Transverse colon (tissue), 4 donors: ENCODE data around the gene OLIG2. TPM values are rescaled to one million over a fixed set of nuclear protein-coding genes. Genes with fewer than 3 reads are reported as not detected.

Source experiments
- DNase-seq: peaks from one replicate; pipeline ENCODE4 v3.0.0-alpha.2; 2019
- H3K27ac ChIP-seq, 4 donors: fragments of 200-600 bp; sonication (generic); 2 replicates each; pipeline ENCODE4 v1.5.1; 2016 to 2018; ENCODE audit warnings: inconsistent platforms in 4 of 4
- H3K27me3 ChIP-seq: fragments of 200-600 bp; sonication (generic); 2 replicates; pipeline ENCODE4 v1.5.1; 2017; ENCODE audit warnings: inconsistent platforms
- H3K36me3 ChIP-seq, 4 donors: fragments of 200-600 bp; sonication (generic); 2 replicates each; pipeline ENCODE4 v1.5.1; 2017 to 2019; ENCODE audit warnings: inconsistent platforms in 4 of 4
- H3K4me1 ChIP-seq, 4 donors: fragments of 200-600 bp; sonication (generic); 2 replicates each; pipeline ENCODE4 v1.5.1; 2017 to 2020; ENCODE audit warnings: inconsistent platforms in 4 of 4
- H3K4me3 ChIP-seq, 4 donors: fragments of 200-600 bp; sonication (generic); 1 replicate in 1 of 4; 2 replicates in 3 of 4; pipeline versions ENCODE4 v1.5.1 to v1.6.1; 2017 to 2019; ENCODE audit warnings: inconsistent platforms in 4 of 4
- H3K9me3 ChIP-seq, 2 donors: fragments of 200-600 bp; sonication (generic); 2 replicates each; pipeline ENCODE4 v1.5.1; 2017 to 2019; ENCODE audit warnings: inconsistent platforms in 2 of 2
- EP300 ChIP-seq: sonication (generic); formaldehyde crosslinking; IDR thresholded peaks from one replicate; pipeline ENCODE4 v1.6.1; 2017; ENCODE audit warnings: antibody characterized with exemption, low read depth
- POLR2A ChIP-seq: fragments of 450-650 bp; IDR thresholded peaks from one replicate; pipeline ENCODE4 v1.6.1; 2016; ENCODE audit warnings: antibody characterized with exemption, mild to moderate bottlenecking, moderate library complexity
- POLR2AphosphoS5 ChIP-seq, 3 donors: sonication (generic); formaldehyde crosslinking; IDR thresholded peaks; one replicate each; pipeline ENCODE4 v1.6.1; 2016; ENCODE audit warnings: antibody characterized with exemption in 3 of 3
- WGBS, 2 donors: methylation state at CpG; one replicate each; pipeline ENCODE4 v1.1.5; 2018; ENCODE audit warnings: low coverage in 1 of 2; 5-methylcytosine and 5-hydroxymethylcytosine counted together
- in situ Hi-C, 4 donors: fragments of 200-750 bp; cut with MboI; loops; one replicate each; pipeline versions ENCODE4 v1.15.0 to v1.15.1; 2017; ENCODE audit warnings: low sequenced_read_pairs in 3 of 4, low pct_ligation_motif_present in 1 of 4, low pct_unique_long_range_greater_than_20kb in 1 of 4
- intact Hi-C: fragments of 100-400 bp; cut with DNase I; formaldehyde crosslinking; loops from one replicate; pipeline ENCODE4 v1.15.1; 2023; ENCODE audit warnings: low total_unique reads
- total RNA-seq, 4 donors: library from RNA; depleted of rRNA; stranded (reverse); fragments of >200 nt; gene quantifications; one replicate each; pipeline ENCODE4 v1.1.0, GENCODE V29; 2016
- TF ChIP-seq, protein P1 (sequence below), 5 experiments: fragments of 200-600 bp in 3 of 5; fragments of 450-650 bp in 2 of 5; sonication (generic) in 3 of 5; IDR thresholded peaks; 1 replicate in 2 of 5; 2 replicates in 3 of 5; pipeline ENCODE4 v1.5.1; 2016 to 2017; ENCODE audit warnings: antibody characterized with exemption in 5 of 5, inconsistent platforms in 3 of 5, mild to moderate bottlenecking in 2 of 5, moderate library complexity in 1 of 5

OLIG2 gene
- total RNA-seq, 4 donors from 2014 or later, result not detected

GRCh38 chr21:33053951-33054350 is 28.2 kb downstream of the OLIG2 start:
- H3K27ac ChIP-seq, result no peak overlapping the region
- in situ Hi-C loops (no loop called here), intact Hi-C loops (no loop called here)
- H3K4me1 ChIP-seq, result no peaks in the 10 kb centered on the region
- no peak for DNase-seq
- peaks cover 2% of the 10 kb centered on the region for H3K27me3 ChIP-seq
- no peak overlapping the region for H3K4me3 ChIP-seq
- TF ChIP-seq POLR2AphosphoS5 (IDR thresholded peaks at IDR 0.05) (no peak), EP300 (no peak), POLR2A (no peak)
- TF ChIP-seq, protein P1, sequence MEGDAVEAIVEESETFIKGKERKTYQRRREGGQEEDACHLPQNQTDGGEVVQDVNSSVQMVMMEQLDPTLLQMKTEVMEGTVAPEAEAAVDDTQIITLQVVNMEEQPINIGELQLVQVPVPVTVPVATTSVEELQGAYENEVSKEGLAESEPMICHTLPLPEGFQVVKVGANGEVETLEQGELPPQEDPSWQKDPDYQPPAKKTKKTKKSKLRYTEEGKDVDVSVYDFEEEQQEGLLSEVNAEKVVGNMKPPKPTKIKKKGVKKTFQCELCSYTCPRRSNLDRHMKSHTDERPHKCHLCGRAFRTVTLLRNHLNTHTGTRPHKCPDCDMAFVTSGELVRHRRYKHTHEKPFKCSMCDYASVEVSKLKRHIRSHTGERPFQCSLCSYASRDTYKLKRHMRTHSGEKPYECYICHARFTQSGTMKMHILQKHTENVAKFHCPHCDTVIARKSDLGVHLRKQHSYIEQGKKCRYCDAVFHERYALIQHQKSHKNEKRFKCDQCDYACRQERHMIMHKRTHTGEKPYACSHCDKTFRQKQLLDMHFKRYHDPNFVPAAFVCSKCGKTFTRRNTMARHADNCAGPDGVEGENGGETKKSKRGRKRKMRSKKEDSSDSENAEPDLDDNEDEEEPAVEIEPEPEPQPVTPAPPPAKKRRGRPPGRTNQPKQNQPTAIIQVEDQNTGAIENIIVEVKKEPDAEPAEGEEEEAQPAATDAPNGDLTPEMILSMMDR (IDR thresholded peaks at IDR 0.05), result no peak
- H3K36me3 ChIP-seq, result no peaks in the 10 kb centered on the region
- no peaks in the 10 kb centered on the region for H3K9me3 ChIP-seq

DNA sequence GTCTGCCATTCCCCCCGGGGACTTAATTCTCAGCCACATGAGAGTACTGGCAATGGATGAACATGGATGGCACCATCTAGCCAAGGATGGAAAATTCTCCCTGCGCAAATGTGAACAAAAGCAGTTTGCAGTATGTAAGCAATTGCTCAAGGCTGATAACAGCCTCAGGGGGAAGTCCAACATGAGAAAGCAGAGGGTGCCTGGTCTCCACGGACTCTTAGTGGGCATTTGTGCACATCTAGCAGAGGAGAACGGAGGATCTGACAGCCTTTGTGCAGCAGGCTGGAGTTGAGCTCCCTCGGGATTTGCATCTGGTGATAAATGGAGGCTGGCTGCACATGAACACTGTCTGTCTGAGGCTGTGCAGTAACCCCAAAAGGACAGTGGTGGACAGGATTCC is 30.3 kb downstream of the OLIG2 start:
- 14 to 70% methylated on average over 2 to 5 of the region's 5 CpGs for WGBS, 2 donors
- H3K27ac ChIP-seq, result no peak overlapping the region
- DNase-seq, result no peak
- TF ChIP-seq EP300 (no peak), POLR2A (no peak), POLR2AphosphoS5 (IDR thresholded peaks at IDR 0.05) (no peak)
- TF ChIP-seq, protein P1 (IDR thresholded peaks at IDR 0.05), result no peak
- no peaks in the 10 kb centered on the region for H3K9me3 ChIP-seq
- peaks cover 2% of the 10 kb centered on the region for H3K27me3 ChIP-seq
- in situ Hi-C loops, result no loop called here
- H3K36me3 ChIP-seq, result no peaks in the 10 kb centered on the region
- H3K4me1 ChIP-seq, result no peaks in the 10 kb centered on the region
- intact Hi-C loops, result no loop called here
- no peak overlapping the region for H3K4me3 ChIP-seq

- Histone ChIP-seq H3K27me3 (peaks cover 4% of the 10 kb centered on the region), H3K36me3 (no peaks in the 10 kb centered on the region), H3K4me1 (no peaks in the 10 kb centered on the region), H3K4me3 (no peak overlapping the region), H3K27ac (no peak overlapping the region), H3K9me3 (no peaks in the 10 kb centered on the region)
- 72 to 77% methylated on average over 3 to 11 of the region's 11 CpGs for WGBS, 2 donors
- in situ Hi-C loops (no loop called here), intact Hi-C loops (no loop called here)
- TF ChIP-seq EP300, result no peak
- TF ChIP-seq POLR2A, result no peak
- no peak for TF ChIP-seq POLR2AphosphoS5 (IDR thresholded peaks at IDR 0.05)
- TF ChIP-seq, protein P1 (IDR thresholded peaks at IDR 0.05), result no peak
- no peak for DNase-seq
These were observed 31.7 kb downstream of the OLIG2 start for GRCh38 chr21:33057385-33057940.

DNA sequence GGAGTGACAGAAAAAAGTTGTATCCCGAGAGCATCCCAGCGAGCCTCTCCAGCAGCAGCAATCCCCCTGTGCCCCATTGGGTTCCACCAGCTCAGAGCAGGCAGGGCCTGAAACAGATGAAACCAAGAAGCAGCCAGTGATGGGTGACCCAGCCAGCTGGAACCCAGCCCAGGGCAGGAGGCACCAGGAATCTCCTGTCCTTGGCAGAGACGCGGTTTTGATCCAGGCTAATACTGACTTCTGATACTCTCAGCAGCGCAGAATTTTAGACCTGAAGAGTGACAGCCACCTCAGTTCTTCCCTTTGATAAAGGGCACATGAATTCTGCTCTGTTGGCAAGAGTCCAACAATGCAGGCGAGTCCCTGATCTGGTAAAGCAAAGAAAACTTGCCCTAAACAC is 32.8 kb downstream of the OLIG2 start:
- no peaks in the 10 kb centered on the region for H3K36me3 ChIP-seq
- H3K27me3 ChIP-seq, result peaks cover 14% of the 10 kb centered on the region
- no peak overlapping the region for H3K4me3 ChIP-seq
- intact Hi-C loops (no loop called here), in situ Hi-C loops (no loop called here)
- H3K9me3 ChIP-seq, result no peaks in the 10 kb centered on the region
- 49 to 50% methylated on average over 1 to 6 of the region's 6 CpGs for WGBS, 2 donors
- DNase-seq, result no peak
- no peak overlapping the region for H3K27ac ChIP-seq
- TF ChIP-seq, protein P1 (IDR thresholded peaks at IDR 0.05), result no peak
- TF ChIP-seq POLR2AphosphoS5 (IDR thresholded peaks at IDR 0.05) (no peak), POLR2A (no peak), EP300 (no peak)
- no peaks in the 10 kb centered on the region for H3K4me1 ChIP-seq
